OCI-LY1 (cell line): Measurements from ENCODE around the gene VIPR2.

ENCODE experiments used
- CTCF ChIP-seq: fragments of 200-600 bp; sonication (generic), shearing (Covaris generic); IDR thresholded peaks from 2 replicates; pipeline ENCODE4 v1.5.1; 2017; ENCODE audit warnings: mild to moderate bottlenecking, antibody characterized with exemption, low read length, moderate library complexity, mixed read lengths
- EZH2 ChIP-seq: fragments of 200-600 bp; sonication (generic), shearing (Covaris generic); IDR thresholded peaks from 2 replicates; pipeline ENCODE4 v1.8.0; 2017; ENCODE audit warnings: borderline replicate concordance, mixed run types, mild to moderate bottlenecking, antibody characterized with exemption, low read length, moderate library complexity, mixed read lengths

GRCh38 chr7:159118623-159119022 is 26.0 kb downstream of the VIPR2 start:
- TF ChIP-seq CTCF = no peak
- TF ChIP-seq EZH2 = no peak
